MG63 (cell line): ENCODE results near the gene LCLAT1. TPM values are rescaled to one million over a fixed set of nuclear protein-coding genes. Genes with fewer than 3 reads are reported as not detected.

Experiments used
- DNase-seq: peaks from one replicate; pipeline ENCODE4 v3.0.0-alpha.2; 2020
- H3K27me3 ChIP-seq: fragments of 250-450 bp; sonication (Bioruptor Pico); 2 replicates; pipeline ENCODE4 v1.5.1; 2020; ENCODE audit warnings: mild to moderate bottlenecking, moderate library complexity
- H3K36me3 ChIP-seq: fragments of 250-450 bp; sonication (Bioruptor Pico); 2 replicates; pipeline ENCODE4 v1.5.1; 2020; ENCODE audit warnings: mild to moderate bottlenecking, moderate library complexity
- H3K4me3 ChIP-seq: fragments of 250-450 bp; sonication (Bioruptor Pico); 2 replicates; pipeline ENCODE4 v1.5.1; 2020; ENCODE audit warnings: mild to moderate bottlenecking, moderate library complexity
- H3K9me3 ChIP-seq: fragments of 250-450 bp; sonication (Bioruptor Pico); 2 replicates; pipeline ENCODE4 v1.5.1; 2020; ENCODE audit warnings: mild to moderate bottlenecking, moderate library complexity
- total RNA-seq: library from RNA; depleted of rRNA; stranded (reverse); fragments of >200 nt; shearing (Covaris generic); gene quantifications from 2 replicates; pipeline ENCODE4 v1.2.3, GENCODE V29; 2014; ENCODE audit warnings: low replicate concordance

Gene LCLAT1
- total RNA-seq, 1 experiment from 2014 or later: 12.0 TPM

DNA sequence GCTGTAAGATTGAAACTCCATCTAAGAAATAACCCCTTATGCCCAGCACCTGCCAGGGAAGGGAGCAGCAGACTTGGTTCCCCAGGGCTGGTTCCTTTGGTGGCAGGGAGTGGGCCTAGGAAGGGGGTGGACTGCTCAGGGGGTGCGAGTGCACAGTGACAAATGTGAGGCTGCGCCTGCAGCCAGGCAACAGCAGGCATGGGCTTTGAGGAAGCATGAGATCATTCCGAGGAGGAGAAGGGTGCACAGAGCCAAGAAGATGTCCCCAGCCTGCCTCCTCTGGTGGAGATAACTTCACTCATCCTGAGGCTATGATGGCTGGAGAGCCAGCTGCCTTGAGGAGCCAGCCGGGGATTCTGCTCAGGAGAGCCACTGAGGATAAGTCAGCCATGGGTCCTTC, 202.2 kb downstream of the LCLAT1 start:
- Histone ChIP-seq H3K9me3 (no peaks in the 10 kb centered on the region; the same call in 1 of the 2 replicates), H3K4me3 (no peak overlapping the region), H3K27me3 (no peaks in the 10 kb centered on the region), H3K36me3 (no peaks in the 10 kb centered on the region)
- peak; percentile 70 for DNase-seq

- DNase-seq: no peak
- no peak overlapping the region for H3K4me3 ChIP-seq
- H3K27me3 ChIP-seq: no peaks in the 10 kb centered on the region
- no peaks in the 10 kb centered on the region; the same call in 1 of the 2 replicates for H3K9me3 ChIP-seq
- no peaks in the 10 kb centered on the region for H3K36me3 ChIP-seq
Measured at GRCh38 chr2:30649828-30650227, 202.8 kb downstream of the LCLAT1 start.

- Histone ChIP-seq H3K4me3 (no peak overlapping the region), H3K27me3 (no peaks in the 10 kb centered on the region), H3K36me3 (no peaks in the 10 kb centered on the region), H3K9me3 (no peaks in the 10 kb centered on the region; the same call in 1 of the 2 replicates)
- DNase-seq: no peak
Measured at GRCh38 chr2:30652271-30652915, 205.3 kb downstream of the LCLAT1 start.

GRCh38 chr2:30653847-30654246, 206.8 kb downstream of the LCLAT1 start:
- peak; percentile 91 for DNase-seq
- H3K36me3 ChIP-seq: no peaks in the 10 kb centered on the region
- no peaks in the 10 kb centered on the region; the same call in 1 of the 2 replicates for H3K9me3 ChIP-seq
- H3K27me3 ChIP-seq: no peaks in the 10 kb centered on the region
- no peak overlapping the region for H3K4me3 ChIP-seq

- Histone ChIP-seq H3K36me3 (no peaks in the 10 kb centered on the region), H3K27me3 (no peaks in the 10 kb centered on the region), H3K4me3 (no peak overlapping the region), H3K9me3 (no peaks in the 10 kb centered on the region; the same call in 1 of the 2 replicates)
- no peak for DNase-seq
Measured at GRCh38 chr2:30654404-30654803, 207.4 kb downstream of the LCLAT1 start.

GRCh38 chr2:30655211-30655610, 208.2 kb downstream of the LCLAT1 start:
- Histone ChIP-seq H3K9me3 (no peaks in the 10 kb centered on the region; the same call in 1 of the 2 replicates), H3K36me3 (no peaks in the 10 kb centered on the region), H3K4me3 (no peak overlapping the region), H3K27me3 (no peaks in the 10 kb centered on the region)
- peak; percentile 15 for DNase-seq

- no peak overlapping the region for H3K4me3 ChIP-seq
- no peaks in the 10 kb centered on the region; the same call in 1 of the 2 replicates for H3K9me3 ChIP-seq
- DNase-seq: peak; percentile 55
- no peaks in the 10 kb centered on the region for H3K27me3 ChIP-seq
- no peaks in the 10 kb centered on the region for H3K36me3 ChIP-seq
Measured at GRCh38 chr2:30655660-30656059, 208.6 kb downstream of the LCLAT1 start.

DNA sequence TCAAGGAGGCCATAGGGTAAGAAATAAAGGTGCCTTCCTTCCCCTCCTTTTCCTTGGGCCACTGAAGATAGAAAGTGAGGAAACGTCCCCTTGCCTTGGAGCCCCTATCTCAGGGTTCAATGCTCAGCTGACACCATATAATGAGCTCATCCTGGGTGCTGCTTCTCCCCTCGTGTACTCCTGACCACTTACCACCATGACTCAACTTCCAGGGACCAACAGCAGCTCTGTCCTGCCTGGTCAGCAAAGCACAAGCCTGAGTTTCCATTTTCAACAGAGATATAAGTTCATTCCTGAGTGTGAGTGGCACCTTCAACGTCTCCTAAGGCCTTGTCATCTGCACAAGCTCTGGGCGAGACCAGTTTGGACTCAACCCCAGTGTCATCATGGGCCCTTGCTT, 209.0 kb downstream of the LCLAT1 start:
- peak; percentile 22 for DNase-seq
- H3K36me3 ChIP-seq: no peaks in the 10 kb centered on the region

GRCh38 chr2:30661173-30662107, 214.4 kb downstream of the LCLAT1 start:
- DNase-seq: peak; percentile 17
- Histone ChIP-seq H3K9me3 (no peaks in the 10 kb centered on the region), H3K4me3 (no peak overlapping the region), H3K27me3 (no peaks in the 10 kb centered on the region), H3K36me3 (no peaks in the 10 kb centered on the region)

More for the DNA sequence above, 209.0 kb downstream of the LCLAT1 start:
- Histone ChIP-seq H3K4me3 (no peak overlapping the region), H3K9me3 (no peaks in the 10 kb centered on the region; the same call in 1 of the 2 replicates), H3K27me3 (no peaks in the 10 kb centered on the region)

- Histone ChIP-seq H3K27me3 (no peaks in the 10 kb centered on the region), H3K36me3 (no peaks in the 10 kb centered on the region; the same call in 1 of the 2 replicates), H3K4me3 (no peak overlapping the region), H3K9me3 (peaks cover 6% of the 10 kb centered on the region)
- DNase-seq: peak; percentile 31
Measured at GRCh38 chr2:30662268-30663131, 215.5 kb downstream of the LCLAT1 start.

DNA sequence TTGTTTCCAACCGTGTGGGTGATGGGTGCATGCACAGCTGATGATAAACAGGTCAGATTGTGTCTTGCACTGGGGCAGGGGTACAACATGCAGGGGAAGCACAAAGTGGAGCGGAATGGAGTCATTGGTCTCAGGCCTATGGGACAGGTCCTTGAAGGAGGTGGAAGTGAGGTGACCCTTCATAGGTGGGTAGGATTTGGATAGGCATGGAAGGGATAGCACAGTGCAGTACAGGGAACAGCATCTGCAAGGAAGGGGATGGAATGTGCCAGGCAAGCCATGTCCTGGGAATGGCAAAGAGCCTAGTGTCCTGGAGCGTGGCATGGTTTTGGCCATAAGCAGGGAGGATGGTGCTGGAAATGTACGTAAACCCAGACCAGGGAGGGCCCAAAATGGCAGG, 216.3 kb downstream of the LCLAT1 start:
- no peak for DNase-seq
- no peak overlapping the region for H3K4me3 ChIP-seq
- H3K36me3 ChIP-seq: no peaks in the 10 kb centered on the region; the same call in 1 of the 2 replicates
- peaks cover 10% of the 10 kb centered on the region for H3K9me3 ChIP-seq
- no peaks in the 10 kb centered on the region for H3K27me3 ChIP-seq

- Histone ChIP-seq H3K36me3 (no peaks in the 10 kb centered on the region; the same call in 1 of the 2 replicates), H3K9me3 (peaks cover 14% of the 10 kb centered on the region), H3K4me3 (no peak overlapping the region), H3K27me3 (no peaks in the 10 kb centered on the region)
- no peak for DNase-seq
Measured at GRCh38 chr2:30663806-30664205, 216.8 kb downstream of the LCLAT1 start.

DNA sequence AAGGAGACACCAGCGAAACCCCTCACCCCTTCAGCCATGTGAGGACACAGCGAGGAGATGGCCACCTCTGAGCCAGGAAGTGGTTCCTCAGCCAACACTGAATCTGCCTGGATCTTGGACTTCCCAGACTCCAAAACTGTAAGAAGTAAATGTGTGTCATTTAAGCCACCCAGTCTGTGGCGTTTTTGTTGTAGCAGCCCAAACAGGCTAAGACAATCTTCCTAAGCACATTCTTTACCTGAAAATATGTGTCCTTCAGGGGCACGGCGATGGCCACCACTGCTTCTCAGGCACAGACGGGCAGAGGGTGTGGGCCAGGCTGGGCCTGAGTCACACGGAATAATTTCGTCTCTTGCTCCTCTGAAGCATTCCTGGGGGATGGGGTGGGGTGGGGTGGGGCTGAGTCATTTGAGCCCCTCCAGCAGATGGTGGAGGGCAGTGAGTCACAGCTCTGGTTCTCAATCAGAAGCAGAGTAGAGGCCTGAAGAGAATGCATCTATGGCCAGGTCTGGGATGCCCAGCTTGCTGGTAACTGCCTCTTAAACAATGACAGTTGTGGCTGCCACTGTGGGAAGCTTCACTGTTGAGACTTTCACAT, 217.8 kb downstream of the LCLAT1 start:
- DNase-seq: peak; percentile 90
- H3K9me3 ChIP-seq: peaks cover 22% of the 10 kb centered on the region
- no peak overlapping the region for H3K4me3 ChIP-seq
- no peaks in the 10 kb centered on the region for H3K27me3 ChIP-seq
- H3K36me3 ChIP-seq: no peaks in the 10 kb centered on the region; the same call in 1 of the 2 replicates

DNA sequence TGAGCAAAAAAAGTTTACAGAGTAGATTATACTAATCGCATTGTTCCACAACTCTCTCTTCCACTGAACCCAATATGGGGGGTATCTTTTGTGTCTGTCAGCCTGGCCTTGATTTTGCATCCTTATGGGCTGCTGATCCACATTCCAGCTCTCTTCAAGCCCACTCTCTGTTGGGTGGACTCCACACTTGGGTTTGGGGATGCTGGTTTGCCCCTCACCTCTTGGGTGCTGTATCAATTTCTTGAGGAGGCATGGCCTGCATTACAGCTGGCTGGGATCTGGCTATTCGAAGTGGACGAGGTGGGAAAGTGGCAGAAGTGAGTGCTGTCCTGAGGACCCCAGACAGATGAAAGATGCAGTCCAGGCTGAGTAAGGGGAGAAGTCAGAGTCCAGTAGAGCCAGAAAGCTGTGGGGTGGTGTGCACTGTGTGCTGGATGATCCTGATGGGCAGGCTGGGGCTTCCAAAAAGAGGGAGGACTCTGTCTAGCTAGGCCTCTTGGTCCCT, 218.8 kb downstream of the LCLAT1 start:
- no peak for DNase-seq
- no peak overlapping the region for H3K4me3 ChIP-seq
- H3K27me3 ChIP-seq: no peaks in the 10 kb centered on the region
- peaks cover 28% of the 10 kb centered on the region for H3K9me3 ChIP-seq
- H3K36me3 ChIP-seq: no peaks in the 10 kb centered on the region; the same call in 1 of the 2 replicates

GRCh38 chr2:30666266-30666874, 219.3 kb downstream of the LCLAT1 start:
- H3K4me3 ChIP-seq: no peak overlapping the region

More at GRCh38 chr2:30666266-30666874, 219.3 kb downstream of the LCLAT1 start:
- no peaks in the 10 kb centered on the region for H3K27me3 ChIP-seq
- H3K36me3 ChIP-seq: no peaks in the 10 kb centered on the region; the same call in 1 of the 2 replicates
- H3K9me3 ChIP-seq: peaks cover 28% of the 10 kb centered on the region
- DNase-seq: peak; percentile 91
